RPMI7951 (cell line): ENCODE data around the gene MAGI3. TPM values are rescaled to one million over a fixed set of nuclear protein-coding genes. Genes with fewer than 3 reads are reported as not detected.
"Not testable (repeated sequence)": the region's sequence is repeated elsewhere in the genome, so short reads cannot be mapped to it uniquely, and the experiment has no call there.

Source experiments
- DNase-seq: peaks from one replicate; pipeline ENCODE4 v3.0.0-alpha.2; 2012; ENCODE audit warnings: low read depth
- total RNA-seq: library from RNA; depleted of rRNA; stranded (reverse); fragments of >200 nt; shearing (Covaris generic); gene quantifications from 2 replicates; pipeline ENCODE4 v1.2.3, GENCODE V29; 2014

The MAGI3 gene
- total RNA-seq, 1 experiment from 2014 or later, result 8.1 TPM

- DNase-seq, result no peak
Measured at GRCh38 chr1:113399062-113399583, 8.8 kb downstream of the MAGI3 start.

- no peak for DNase-seq
Measured at GRCh38 chr1:113401067-113401466, 10.8 kb downstream of the MAGI3 start.

- no peak for DNase-seq
Measured at GRCh38 chr1:113401728-113402127, 11.4 kb downstream of the MAGI3 start.

- no peak for DNase-seq
Measured at GRCh38 chr1:113403065-113403464, 12.8 kb downstream of the MAGI3 start.

- no peak for DNase-seq
Measured at GRCh38 chr1:113405573-113405972, 15.3 kb downstream of the MAGI3 start.

- not testable (repeated sequence) for DNase-seq
Measured at GRCh38 chr1:113406149-113406548, 15.8 kb downstream of the MAGI3 start.

- DNase-seq, result no peak
Measured at GRCh38 chr1:113409363-113409762, 19.0 kb downstream of the MAGI3 start.

- not testable (repeated sequence) for DNase-seq
Measured at GRCh38 chr1:113412020-113412419, 21.7 kb downstream of the MAGI3 start.

GRCh38 chr1:113415310-113416070, 25.2 kb downstream of the MAGI3 start:
- peak; percentile 8 for DNase-seq

- not testable (repeated sequence) for DNase-seq
Measured at GRCh38 chr1:113416071-113416470, 25.8 kb downstream of the MAGI3 start.

GRCh38 chr1:113416496-113416895, 26.2 kb downstream of the MAGI3 start:
- DNase-seq, result no peak

GRCh38 chr1:113422315-113423068, 32.2 kb downstream of the MAGI3 start:
- DNase-seq, result no peak

GRCh38 chr1:113423826-113424225, 33.5 kb downstream of the MAGI3 start:
- DNase-seq, result no peak

GRCh38 chr1:113429461-113430153, 39.3 kb downstream of the MAGI3 start:
- DNase-seq, result peak; percentile 80

- no peak for DNase-seq
Measured at GRCh38 chr1:113433184-113433583, 42.9 kb downstream of the MAGI3 start.

GRCh38 chr1:113434081-113434873, 44.0 kb downstream of the MAGI3 start:
- no peak for DNase-seq

- no peak for DNase-seq
Measured at GRCh38 chr1:113434874-113435175, 44.5 kb downstream of the MAGI3 start.

GRCh38 chr1:113437554-113438341, 47.4 kb downstream of the MAGI3 start:
- no peak for DNase-seq

GRCh38 chr1:113438505-113439276, 48.4 kb downstream of the MAGI3 start:
- no peak for DNase-seq

GRCh38 chr1:113439277-113439670, 49.0 kb downstream of the MAGI3 start:
- DNase-seq, result no peak
